HepG2 (cell line): Measurements from ENCODE around the gene STK36. TPM values are rescaled to one million over a fixed set of nuclear protein-coding genes. Genes with fewer than 3 reads are reported as not detected.
A peak's percentile ranks its signal among the peaks of the same experiment; 100 is the strongest.

ENCODE experiments used
- AGO2 ChIP-seq: fragments of 200-400 bp; formaldehyde crosslinking; optimal IDR thresholded peaks from 2 replicates; pipeline ENCODE3; 2017; ENCODE audit warnings: mild to moderate bottlenecking, low read depth, low read length, moderate library complexity
- ATM ChIP-seq: fragments of 450-650 bp; IDR thresholded peaks from 2 replicates; pipeline ENCODE4 v1.7.1; 2017; ENCODE audit warnings: mild to moderate bottlenecking, borderline replicate concordance
- CENPBD1 ChIP-seq: sonication (generic); formaldehyde crosslinking; IDR thresholded peaks from 2 replicates; pipeline ENCODE4 v1.8.0; 2022; ENCODE audit warnings: missing genetic modification reagents, low read depth, mild to moderate bottlenecking, borderline replicate concordance
- HNRNPH1 ChIP-seq: fragments of 200-400 bp; formaldehyde crosslinking; optimal IDR thresholded peaks from 2 replicates; pipeline ENCODE3; 2017; ENCODE audit warnings: mild to moderate bottlenecking, low read depth, low read length
- IRF1 ChIP-seq: sonication (generic); formaldehyde crosslinking; IDR thresholded peaks from 2 replicates; pipeline ENCODE4 v1.4.0; 2020; ENCODE audit warnings: low read depth, mild to moderate bottlenecking, missing genetic modification reagents
- ISX ChIP-seq: sonication (generic); formaldehyde crosslinking; conservative IDR thresholded peaks from 2 replicates; pipeline ENCODE4 v1.5.0; 2020; ENCODE audit warnings: missing genetic modification reagents
- JUNB ChIP-seq: sonication (generic); formaldehyde crosslinking; IDR thresholded peaks from 2 replicates; pipeline ENCODE4 v1.8.0; 2022; ENCODE audit warnings: missing genetic modification reagents, mild to moderate bottlenecking, borderline replicate concordance
- MAFG ChIP-seq: sonication (generic); formaldehyde crosslinking; IDR thresholded peaks from 2 replicates; pipeline ENCODE4 v1.5.1; 2020; ENCODE audit warnings: mild to moderate bottlenecking, missing genetic modification reagents
- NFAT5 ChIP-seq: sonication (generic); formaldehyde crosslinking; IDR thresholded peaks from 2 replicates; pipeline ENCODE4 v1.4.0; 2020; ENCODE audit warnings: missing genetic modification reagents
- NFE2 ChIP-seq: sonication (generic); formaldehyde crosslinking; IDR thresholded peaks from 2 replicates; pipeline ENCODE4 v1.4.0; 2020; ENCODE audit warnings: missing genetic modification reagents
- NR2F1 ChIP-seq, 2 experiments: fragments of 450-650 bp in 1 of 2; formaldehyde crosslinking in 1 of 2; IDR thresholded peaks; 2 replicates each; pipeline versions ENCODE4 v1.5.0 to v1.6.1; 2016 to 2020; ENCODE audit warnings: mild to moderate bottlenecking in 1 of 2, missing compliant biosample characterization in 1 of 2, missing genetic modification reagents in 1 of 2, moderate library complexity in 1 of 2
- POLR2AphosphoS2 ChIP-seq: IDR thresholded peaks from 2 replicates; pipeline ENCODE4 v1.6.1; 2011; ENCODE audit warnings: low read depth, low read length, improper control_type of control experiment
- PRPF4 ChIP-seq: fragments of 200-400 bp; formaldehyde crosslinking; IDR thresholded peaks from 2 replicates; pipeline ENCODE4 v1.6.1; 2016; ENCODE audit warnings: low read length, low read depth; ENCODE audit not compliant: poor library complexity, severe bottlenecking
- RELA ChIP-seq: sonication (generic); formaldehyde crosslinking; IDR thresholded peaks from 2 replicates; pipeline ENCODE4 v1.4.0; 2020; ENCODE audit warnings: missing genetic modification reagents
- ZBTB3 ChIP-seq: sonication (generic); formaldehyde crosslinking; IDR thresholded peaks from 2 replicates; pipeline ENCODE4 v1.4.0; 2020; ENCODE audit warnings: low read depth, mild to moderate bottlenecking, moderate library complexity, missing genetic modification reagents, borderline replicate concordance
- ZHX1 ChIP-seq: sonication (generic); formaldehyde crosslinking; IDR thresholded peaks from 2 replicates; pipeline ENCODE4 v1.8.1; 2022; ENCODE audit warnings: low read depth, mild to moderate bottlenecking, missing genetic modification reagents
- ZNF891 ChIP-seq: sonication (generic); formaldehyde crosslinking; IDR thresholded peaks from 2 replicates; pipeline ENCODE4 v1.5.0; 2020; ENCODE audit warnings: mild to moderate bottlenecking, missing genetic modification reagents
- polyA plus RNA-seq, 8 experiments: library from polyadenylated mRNA; depleted of rRNA in 3 of 8; stranded (reverse) in 7 of 8; unstranded in 1 of 8; fragments of >200 nt; fragmentation: Illumina TruSeq in 4 of 8; extraction: Trizol in 4 of 8; gene quantifications; 2 replicates each; pipeline versions ENCODE4 v1.2.1 to v1.2.3, GENCODE V29; 2011 to 2016; ENCODE audit warnings: low read depth in 4 of 8, missing spikeins in 1 of 8, mixed read lengths in 1 of 8; ENCODE audit not compliant: insufficient read depth in 1 of 8
- total RNA-seq, 5 experiments: library from RNA; depleted of rRNA; stranded (reverse); fragments of >200 nt; fragmentation: Illumina TruSeq; extraction: Trizol; gene quantifications; 2 replicates each; pipeline ENCODE4 v1.2.3, GENCODE V29; 2016; ENCODE audit warnings: low read depth in 1 of 5

Gene STK36
- total and polyA plus RNA-seq, 2 of the 13 experiments (the other 11 are each of a cell fraction or from before 2014, with no cell fraction given), result 45.9 to 83.5 TPM

- 0 out of 2 replicates have a peak, but pooled peaks have one; percentile 18 for TF ChIP-seq NFAT5 (CRISPR knock-in tag)
- 0 out of 2 replicates have a peak, but pooled peaks have one; percentile 21 for TF ChIP-seq ISX (CRISPR knock-in tag)
- no peak for TF ChIP-seq PRPF4
- 0 out of 2 replicates have a peak, but pooled peaks have one; percentile 38 for TF ChIP-seq IRF1 (CRISPR knock-in tag)
- TF ChIP-seq ATM, result no peak
- no peak for TF ChIP-seq CENPBD1 (CRISPR knock-in tag)
- TF ChIP-seq NFE2 (CRISPR knock-in tag), result peak; percentile 38; the same call in 1 of the 2 replicates
- TF ChIP-seq HNRNPH1, result no peak
- 0 out of 4 replicates have a peak, but pooled peaks of 1 of the 2 experiments have one; percentile 21 for TF ChIP-seq NR2F1 (CRISPR knock-in tag; IDR thresholded peaks at IDR 0.05)
- TF ChIP-seq MAFG (CRISPR knock-in tag), result no peak
- TF ChIP-seq ZBTB3 (CRISPR knock-in tag), result 0 out of 2 replicates have a peak, but pooled peaks have one; percentile 38
- no peak for TF ChIP-seq JUNB (CRISPR knock-in tag)
- peak; percentile 73 for TF ChIP-seq AGO2
- TF ChIP-seq ZHX1, result 0 out of 2 replicates have a peak, but pooled peaks have one; percentile 26
- TF ChIP-seq ZNF891 (CRISPR knock-in tag), result peak; percentile 19; the same call in 1 of the 2 replicates
- TF ChIP-seq RELA (CRISPR knock-in tag), result no peak; the same call in 1 of the 2 replicates
- no peak for TF ChIP-seq POLR2AphosphoS2
Measured at GRCh38 chr2:218671654-218672566, at the start of gene STK36, which contains the start of gene RNF25 (continued).
